H1 (cell line): ENCODE results near the gene C5orf15.

Experiments
- ASH2L ChIP-seq: fragments of 200-600, 300-600 bp; sonication (generic); IDR thresholded peaks from one replicate; pipeline ENCODE4 v1.7.1; 2017; ENCODE audit warnings: low read length
- BCL11A ChIP-seq, 2 experiments: IDR thresholded peaks; one replicate each; pipeline ENCODE4 v1.6.1; 2011; ENCODE audit warnings: low read depth in 2 of 2, low read length in 2 of 2, mild to moderate bottlenecking in 2 of 2
- CHD1 ChIP-seq: IDR thresholded peaks from 2 replicates; pipeline ENCODE4 v1.6.1; 2012; ENCODE audit warnings: low read depth, low read length, improper control_type of control experiment
- EGR1 ChIP-seq: IDR thresholded peaks from 2 replicates; pipeline ENCODE4 v1.6.1; 2011; ENCODE audit warnings: low read depth, low read length, borderline replicate concordance
- EP300 ChIP-seq, 2 experiments: IDR thresholded peaks; 1 replicate in 1 of 2; 2 replicates in 1 of 2; pipeline ENCODE4 v1.6.1; 2011 to 2012; ENCODE audit warnings: low read depth in 2 of 2, low read length in 2 of 2, mild to moderate bottlenecking in 2 of 2, borderline replicate concordance in 1 of 2, inconsistent platforms in 1 of 2, moderate library complexity in 1 of 2
- POLR2A ChIP-seq, 2 experiments: IDR thresholded peaks; 1 replicate in 1 of 2; 2 replicates in 1 of 2; pipeline ENCODE4 v1.6.1; 2011; ENCODE audit warnings: low read depth in 2 of 2, low read length in 2 of 2, mild to moderate bottlenecking in 2 of 2; ENCODE audit errors: control extremely low read depth in 1 of 2
- RAD21 ChIP-seq, 2 experiments: IDR thresholded peaks in 1 of 2; conservative IDR thresholded peaks in 1 of 2; 2 replicates each; pipeline ENCODE4 v1.6.1; 2011; ENCODE audit warnings: low read depth in 2 of 2, low read length in 2 of 2, improper control_type of control experiment in 1 of 2, inconsistent platforms in 1 of 2, mild to moderate bottlenecking in 1 of 2, moderate library complexity in 1 of 2
- RXRA ChIP-seq: IDR thresholded peaks from 2 replicates; pipeline ENCODE4 v1.6.1; 2011; ENCODE audit warnings: low read depth, mild to moderate bottlenecking, low read length, moderate library complexity; ENCODE audit not compliant: insufficient read depth
- SIN3A ChIP-seq, 2 experiments: IDR thresholded peaks in 1 of 2; conservative IDR thresholded peaks in 1 of 2; 2 replicates each; pipeline ENCODE4 v1.6.1; 2011 to 2012; ENCODE audit warnings: low read length in 2 of 2, improper control_type of control experiment in 1 of 2, low read depth in 1 of 2, mild to moderate bottlenecking in 1 of 2
- TF ChIP-seq, protein P1 (sequence below), 3 experiments: IDR thresholded peaks; 1 replicate in 2 of 3; 2 replicates in 1 of 3; pipeline versions ENCODE4 v1.5.1 to v1.6.1; 2011; ENCODE audit warnings: low read length in 3 of 3, mild to moderate bottlenecking in 3 of 3, inconsistent platforms in 2 of 3, low read depth in 1 of 3, moderate library complexity in 1 of 3; ENCODE audit not compliant: insufficient read depth in 1 of 3; ENCODE audit errors: control extremely low read depth in 1 of 3
- TF ChIP-seq, protein P2 (sequence below): IDR thresholded peaks from 2 replicates; pipeline ENCODE4 v1.6.1; 2012; ENCODE audit warnings: low read length, inconsistent platforms

DNA sequence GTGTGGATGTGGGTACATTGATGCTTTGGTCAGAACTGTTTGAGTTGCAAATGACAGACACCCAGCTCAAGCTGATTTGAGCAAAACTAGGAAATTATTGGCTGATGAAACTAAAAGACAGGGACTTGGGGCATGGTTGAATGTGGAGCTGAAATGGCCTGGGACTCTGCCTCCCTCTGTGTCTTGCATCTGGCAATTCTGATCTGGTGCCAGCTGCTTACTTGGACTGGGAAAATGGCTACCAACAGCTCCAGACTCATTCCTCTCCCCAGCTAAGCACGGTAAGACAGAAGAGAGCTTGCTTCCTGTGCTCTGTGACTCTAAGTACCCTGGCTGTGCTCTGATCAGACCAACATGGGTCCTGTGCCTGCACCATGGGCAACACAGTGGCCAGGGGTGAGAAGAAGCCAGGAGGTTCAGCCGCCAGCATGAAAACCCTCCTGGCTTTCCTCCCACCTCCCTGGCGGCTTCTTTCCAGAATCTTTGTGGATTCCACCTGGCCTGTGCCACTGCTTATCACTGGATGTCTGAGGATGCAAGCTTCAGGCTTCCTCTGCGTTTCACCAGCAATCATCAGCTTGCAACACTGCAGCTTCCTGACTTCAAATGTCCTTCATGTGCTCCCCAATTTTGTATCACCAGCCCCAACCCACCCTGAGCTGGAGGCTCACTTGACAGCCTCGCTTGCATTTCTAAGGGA lies 44.1 kb downstream of the C5orf15 start:
- no peak for TF ChIP-seq RAD21 (IDR thresholded peaks at IDR 0.05 in 1 of 2, conservative IDR thresholded peaks at IDR 0.05 in 1 of 2; ENCODE audit: low read depth in 2 of 2, low read length in 2 of 2)
- TF ChIP-seq ASH2L: no peak
- no peak for TF ChIP-seq EP300 (IDR thresholded peaks at IDR 0.05; ENCODE audit: borderline replicate concordance in 1 of 2, low read depth in 2 of 2, low read length in 2 of 2)
- TF ChIP-seq POLR2A (IDR thresholded peaks at IDR 0.05; ENCODE audit: control extremely low read depth in 1 of 2, low read depth in 2 of 2, low read length in 2 of 2): no peak
- no peak for TF ChIP-seq SIN3A (conservative IDR thresholded peaks at IDR 0.05 in 1 of 2, IDR thresholded peaks at IDR 0.05 in 1 of 2; ENCODE audit: low read depth in 1 of 2, low read length in 2 of 2)
- no peak for TF ChIP-seq CHD1
- TF ChIP-seq, protein P1, sequence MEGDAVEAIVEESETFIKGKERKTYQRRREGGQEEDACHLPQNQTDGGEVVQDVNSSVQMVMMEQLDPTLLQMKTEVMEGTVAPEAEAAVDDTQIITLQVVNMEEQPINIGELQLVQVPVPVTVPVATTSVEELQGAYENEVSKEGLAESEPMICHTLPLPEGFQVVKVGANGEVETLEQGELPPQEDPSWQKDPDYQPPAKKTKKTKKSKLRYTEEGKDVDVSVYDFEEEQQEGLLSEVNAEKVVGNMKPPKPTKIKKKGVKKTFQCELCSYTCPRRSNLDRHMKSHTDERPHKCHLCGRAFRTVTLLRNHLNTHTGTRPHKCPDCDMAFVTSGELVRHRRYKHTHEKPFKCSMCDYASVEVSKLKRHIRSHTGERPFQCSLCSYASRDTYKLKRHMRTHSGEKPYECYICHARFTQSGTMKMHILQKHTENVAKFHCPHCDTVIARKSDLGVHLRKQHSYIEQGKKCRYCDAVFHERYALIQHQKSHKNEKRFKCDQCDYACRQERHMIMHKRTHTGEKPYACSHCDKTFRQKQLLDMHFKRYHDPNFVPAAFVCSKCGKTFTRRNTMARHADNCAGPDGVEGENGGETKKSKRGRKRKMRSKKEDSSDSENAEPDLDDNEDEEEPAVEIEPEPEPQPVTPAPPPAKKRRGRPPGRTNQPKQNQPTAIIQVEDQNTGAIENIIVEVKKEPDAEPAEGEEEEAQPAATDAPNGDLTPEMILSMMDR (IDR thresholded peaks at IDR 0.05; ENCODE audit: control extremely low read depth in 1 of 3, insufficient read depth in 1 of 3, low read depth in 1 of 3, low read length in 3 of 3): no peak
- TF ChIP-seq BCL11A (IDR thresholded peaks at IDR 0.05; ENCODE audit: low read depth in 2 of 2, low read length in 2 of 2): no peak
- no peak for TF ChIP-seq EGR1
- TF ChIP-seq, protein P2, sequence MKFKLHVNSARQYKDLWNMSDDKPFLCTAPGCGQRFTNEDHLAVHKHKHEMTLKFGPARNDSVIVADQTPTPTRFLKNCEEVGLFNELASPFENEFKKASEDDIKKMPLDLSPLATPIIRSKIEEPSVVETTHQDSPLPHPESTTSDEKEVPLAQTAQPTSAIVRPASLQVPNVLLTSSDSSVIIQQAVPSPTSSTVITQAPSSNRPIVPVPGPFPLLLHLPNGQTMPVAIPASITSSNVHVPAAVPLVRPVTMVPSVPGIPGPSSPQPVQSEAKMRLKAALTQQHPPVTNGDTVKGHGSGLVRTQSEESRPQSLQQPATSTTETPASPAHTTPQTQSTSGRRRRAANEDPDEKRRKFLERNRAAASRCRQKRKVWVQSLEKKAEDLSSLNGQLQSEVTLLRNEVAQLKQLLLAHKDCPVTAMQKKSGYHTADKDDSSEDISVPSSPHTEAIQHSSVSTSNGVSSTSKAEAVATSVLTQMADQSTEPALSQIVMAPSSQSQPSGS: no peak
- no peak for TF ChIP-seq RXRA
